Ammon's horn (tissue), 1 donor: ENCODE measurements around the gene DCLRE1C.
A peak's percentile ranks its signal among the peaks of the same experiment; 100 is the strongest.
"Not testable (repeated sequence)": the region's sequence is repeated elsewhere in the genome, so short reads cannot be mapped to it uniquely, and the experiment has no call there.

Experiments
- DNase-seq: peaks from one replicate; pipeline ENCODE4 v3.0.0-alpha.2; 2016; ENCODE audit warnings: low spot score

Gene DCLRE1C

GRCh38 chr10:14945108-14945507 is 8.8 kb downstream of the DCLRE1C start:
- no peak for DNase-seq

GRCh38 chr10:14942950-14943338 is 11.0 kb downstream of the DCLRE1C start:
- DNase-seq = not testable (repeated sequence)

DNA sequence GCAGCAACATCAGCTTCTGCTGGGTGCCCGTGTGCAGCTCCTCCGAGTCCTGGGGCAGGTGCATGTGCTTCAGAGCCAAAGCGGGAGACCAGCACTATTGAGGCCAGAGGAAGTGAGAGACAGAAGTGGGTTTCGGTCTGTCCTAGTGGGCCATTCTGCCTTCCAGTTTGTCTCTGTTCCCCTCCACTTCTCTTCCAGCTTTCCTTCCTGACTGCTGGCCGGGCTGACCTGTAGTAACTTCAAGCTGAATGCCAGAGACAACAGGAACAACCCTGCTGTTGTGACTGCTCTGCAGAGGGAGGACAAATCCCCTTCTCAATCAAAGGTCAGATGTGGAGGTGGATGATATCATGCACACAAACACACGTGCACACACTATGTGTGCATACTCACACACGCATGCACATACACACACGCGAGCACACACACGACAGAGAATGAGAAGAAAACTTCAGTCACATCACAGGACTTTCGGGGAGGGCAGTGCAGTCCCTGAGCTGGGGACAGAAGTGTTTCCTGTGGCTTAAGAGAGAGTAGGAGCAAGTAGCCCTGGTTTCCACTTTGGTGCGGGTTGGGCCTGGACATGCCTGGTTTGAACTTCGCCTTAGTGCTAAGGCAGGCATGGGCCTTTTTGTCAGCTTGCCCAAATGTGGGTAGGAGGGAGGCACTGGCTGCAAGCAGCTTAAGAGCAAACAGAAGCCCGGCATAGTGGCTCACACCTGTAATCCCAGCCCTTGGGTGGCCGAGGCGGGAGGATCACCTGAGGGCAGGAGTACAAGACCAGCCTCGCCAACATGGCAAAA is 11.5 kb downstream of the DCLRE1C start:
- peak; percentile 30 for DNase-seq

GRCh38 chr10:14938971-14939370 is 14.9 kb downstream of the DCLRE1C start:
- not testable (repeated sequence) for DNase-seq

- no peak for DNase-seq
Observed at GRCh38 chr10:14936584-14936983, 17.3 kb downstream of the DCLRE1C start.

DNA sequence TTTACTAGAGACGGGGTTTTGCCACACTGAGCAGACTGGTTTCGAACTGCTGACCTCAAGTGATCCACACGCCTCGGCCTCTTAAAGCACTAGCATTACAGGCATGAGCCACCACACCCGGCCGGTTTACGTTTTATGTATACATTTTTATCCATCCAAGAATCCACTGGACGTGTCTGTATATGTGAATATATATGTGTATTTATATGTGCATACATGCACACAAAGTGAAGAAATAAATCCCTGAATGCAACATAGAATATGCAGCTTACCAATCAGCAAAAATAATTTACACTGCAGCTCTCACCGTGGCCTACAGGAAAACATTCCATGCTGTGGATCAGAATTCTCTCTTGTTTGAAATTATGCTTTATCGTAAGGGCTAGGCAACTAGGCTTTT is 23.3 kb downstream of the DCLRE1C start:
- DNase-seq = no peak

DNA sequence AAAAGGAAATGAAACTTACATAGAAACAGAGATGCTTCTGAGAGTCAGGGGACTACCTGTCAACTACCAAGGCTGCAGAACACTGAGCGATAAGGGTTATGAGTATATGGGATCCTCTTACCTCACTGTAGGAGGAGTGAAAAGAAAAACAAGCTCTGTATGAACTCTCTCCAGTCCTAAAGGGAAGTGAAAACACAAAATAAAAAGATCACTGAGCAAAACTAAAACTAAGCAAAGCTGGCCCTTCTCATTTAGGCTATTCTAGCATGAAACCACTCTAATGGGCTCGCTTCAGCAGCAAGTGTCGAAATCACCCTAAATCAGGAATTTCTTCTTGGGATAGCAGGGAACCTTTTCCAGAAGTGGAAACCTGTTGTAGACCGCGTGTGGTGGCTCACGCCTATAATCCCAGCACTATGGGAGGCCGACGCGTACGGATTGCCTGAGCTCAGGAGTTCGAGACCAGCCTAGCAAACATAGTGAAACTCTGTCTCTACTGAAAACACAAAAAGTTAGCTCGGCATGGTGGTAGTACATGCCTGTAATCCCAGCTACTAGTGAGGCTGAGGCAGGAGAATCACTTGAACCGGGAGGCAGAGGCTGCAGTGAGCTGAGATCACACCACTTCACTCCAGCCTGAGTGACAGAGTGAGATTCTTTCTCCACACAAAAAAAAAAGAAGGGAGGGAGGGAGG is 27.0 kb downstream of the DCLRE1C start:
- DNase-seq = no peak

DNA sequence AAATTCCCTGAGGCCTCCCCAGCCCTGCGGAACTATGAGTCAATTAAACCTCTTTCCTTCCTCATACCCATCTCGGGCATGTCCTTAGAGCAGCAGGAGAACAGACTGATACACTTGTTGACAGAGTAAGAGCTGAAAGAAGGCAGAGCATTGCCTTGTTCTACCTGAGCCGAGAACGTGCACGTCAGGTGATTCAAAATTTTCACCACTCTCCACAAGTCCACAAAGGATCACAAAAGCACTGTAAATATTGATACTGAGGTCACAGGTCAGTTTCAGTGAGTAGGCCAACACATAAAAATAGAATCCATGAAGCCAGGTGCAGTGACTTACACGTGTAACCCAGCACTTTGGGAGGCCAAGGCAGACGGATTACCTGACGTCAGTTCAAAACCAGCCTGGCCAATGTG is 27.8 kb downstream of the DCLRE1C start:
- DNase-seq = no peak

GRCh38 chr10:14925268-14925667 is 28.6 kb downstream of the DCLRE1C start:
- DNase-seq = no peak

GRCh38 chr10:14924013-14924412 is 29.9 kb downstream of the DCLRE1C start:
- DNase-seq = no peak

DNA sequence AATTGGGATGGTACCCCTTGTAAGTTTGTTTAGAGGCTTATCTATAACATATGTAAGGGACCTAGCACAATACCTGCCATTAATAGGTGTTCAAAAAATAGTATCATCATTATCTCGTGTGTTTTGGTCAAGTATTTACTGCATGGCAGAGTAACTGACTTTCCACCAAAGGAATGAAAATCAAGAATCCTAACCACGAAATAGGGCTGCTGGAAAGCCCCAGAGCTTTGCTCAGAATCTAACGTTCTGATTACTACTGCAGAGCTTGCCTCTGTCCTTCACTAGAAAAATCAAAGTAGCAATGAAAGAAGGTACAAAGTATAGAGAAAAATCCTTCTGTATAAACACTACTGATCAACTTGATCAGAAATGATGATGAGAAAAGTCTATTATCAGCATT is 34.9 kb downstream of the DCLRE1C start:
- DNase-seq = no peak

- no peak for DNase-seq
Observed at GRCh38 chr10:14917827-14918226, 36.1 kb downstream of the DCLRE1C start.

- no peak for DNase-seq
Observed at GRCh38 chr10:14916600-14916999, 37.3 kb downstream of the DCLRE1C start.

DNA sequence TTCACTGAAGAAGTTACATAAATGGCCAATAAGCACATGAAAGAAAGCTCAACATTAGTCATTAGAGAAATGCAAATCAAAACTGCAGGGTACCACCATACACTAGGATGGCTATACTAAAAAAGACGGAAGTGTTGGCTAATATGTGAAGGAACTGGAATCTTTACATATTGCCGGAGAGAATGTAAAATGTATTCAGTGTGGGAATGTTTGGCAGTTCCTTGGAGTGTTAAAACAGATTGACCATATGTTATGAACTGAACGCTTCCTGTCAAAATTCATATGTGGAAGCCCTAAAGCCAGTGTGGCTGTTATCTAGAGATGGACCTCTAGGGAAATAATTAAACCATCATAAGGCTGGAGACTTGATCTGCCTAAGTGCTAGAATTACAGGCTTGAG is 42.1 kb downstream of the DCLRE1C start:
- DNase-seq = no peak

GRCh38 chr10:14910953-14911352 is 42.9 kb downstream of the DCLRE1C start:
- DNase-seq = no peak

DNA sequence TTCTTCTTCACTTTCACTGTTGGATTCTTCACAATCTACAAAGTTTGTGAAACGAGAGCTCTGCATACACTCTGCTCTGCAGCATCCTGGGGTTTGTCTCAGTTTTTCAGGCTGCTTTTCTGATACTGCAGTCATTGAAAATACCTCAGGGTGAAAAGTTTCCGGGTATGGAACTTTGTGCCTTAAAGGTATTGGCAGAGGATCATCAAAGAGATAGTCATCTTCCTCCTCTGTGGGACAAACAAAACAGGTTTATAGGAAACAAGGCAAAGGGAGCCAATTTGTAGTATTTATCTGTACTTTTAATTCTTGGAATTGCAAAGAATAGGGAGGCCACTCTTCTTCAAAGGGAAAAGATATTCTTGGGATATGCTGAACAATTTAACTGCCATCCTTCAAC is 44.8 kb downstream of the DCLRE1C start:
- DNase-seq = no peak

GRCh38 chr10:14907591-14907990 is 46.3 kb downstream of the DCLRE1C start:
- not testable (repeated sequence) for DNase-seq

DNA sequence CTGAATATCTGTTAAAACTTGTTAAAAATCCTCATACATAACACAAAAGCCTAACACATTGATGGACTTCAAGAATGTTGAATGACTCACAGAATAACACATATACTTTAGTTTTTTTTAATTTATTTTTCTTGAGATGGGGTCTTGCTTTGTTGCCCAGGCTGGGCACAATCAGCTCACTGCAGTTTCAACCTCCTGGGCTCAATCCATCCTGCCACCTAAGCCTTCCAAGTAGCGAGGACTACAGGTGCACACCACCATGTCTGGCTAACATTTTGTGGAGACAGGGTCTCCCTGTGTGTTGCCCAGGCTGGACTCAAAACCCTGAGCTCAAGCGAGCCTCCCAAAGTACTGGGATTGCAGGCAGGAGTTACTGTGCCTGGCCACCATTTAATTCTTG is 47.1 kb downstream of the DCLRE1C start:
- DNase-seq = no peak

- no peak for DNase-seq
Observed at GRCh38 chr10:14905890-14906289, 48.0 kb downstream of the DCLRE1C start.

DNA sequence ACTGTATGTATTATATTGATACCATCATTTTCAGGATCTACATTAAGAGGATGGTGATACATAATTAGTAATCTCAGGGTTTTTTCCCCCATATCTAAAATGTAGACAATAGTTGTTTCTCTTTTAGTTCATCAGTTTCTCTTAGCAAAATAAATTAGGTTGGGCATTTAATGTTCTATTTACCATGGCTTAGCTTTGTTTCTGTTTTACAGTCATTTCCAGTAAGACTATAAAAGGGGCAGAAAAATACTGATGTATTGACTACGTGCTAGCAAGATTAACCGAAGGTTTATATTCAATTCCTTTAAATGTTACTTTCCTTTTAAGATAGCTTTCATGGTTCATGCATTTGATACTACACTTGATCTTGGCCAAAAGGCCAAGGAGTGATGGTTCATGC is 49.0 kb downstream of the DCLRE1C start:
- DNase-seq = no peak

DNA sequence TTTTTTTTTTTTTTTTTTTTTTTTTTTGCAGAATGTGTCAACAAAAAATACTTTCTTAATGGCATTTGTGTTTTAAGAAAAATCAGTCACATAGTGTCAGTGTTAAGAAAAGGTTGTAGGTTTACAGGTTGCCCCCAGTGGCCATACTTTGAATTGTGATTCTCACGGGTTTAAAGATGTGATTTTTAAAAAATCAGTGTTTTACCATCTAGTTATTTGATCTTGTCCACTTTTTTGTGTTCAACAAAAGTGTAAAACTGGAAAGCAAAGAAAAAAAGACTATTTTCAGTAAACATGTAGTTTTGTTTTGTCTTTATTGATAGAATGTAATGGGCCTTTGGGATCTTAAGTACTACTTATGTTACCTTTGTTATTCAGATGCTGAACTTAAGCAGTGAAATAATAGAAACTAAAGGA is 49.6 kb downstream of the DCLRE1C start:
- no peak for DNase-seq

DNA sequence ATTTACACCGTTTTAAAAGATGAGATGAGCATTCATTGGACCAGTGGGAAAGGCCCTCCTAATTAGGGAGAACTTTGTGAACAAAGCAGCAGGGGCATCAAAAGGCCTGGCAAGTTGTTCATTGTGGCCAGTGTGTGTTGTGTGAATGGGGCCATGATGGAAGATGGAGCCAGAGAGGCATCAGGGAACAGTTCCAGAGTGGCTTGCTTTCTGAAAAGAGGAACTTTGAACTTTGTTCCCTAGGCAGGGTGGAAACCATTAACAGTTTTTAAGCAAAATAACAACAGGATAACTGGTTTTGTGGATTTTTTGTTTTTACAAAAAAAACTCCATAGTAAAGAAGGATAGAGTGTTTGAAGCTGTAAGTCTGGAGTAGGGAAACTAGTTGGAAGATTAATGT is 62.7 kb downstream of the DCLRE1C start:
- DNase-seq = no peak

DNA sequence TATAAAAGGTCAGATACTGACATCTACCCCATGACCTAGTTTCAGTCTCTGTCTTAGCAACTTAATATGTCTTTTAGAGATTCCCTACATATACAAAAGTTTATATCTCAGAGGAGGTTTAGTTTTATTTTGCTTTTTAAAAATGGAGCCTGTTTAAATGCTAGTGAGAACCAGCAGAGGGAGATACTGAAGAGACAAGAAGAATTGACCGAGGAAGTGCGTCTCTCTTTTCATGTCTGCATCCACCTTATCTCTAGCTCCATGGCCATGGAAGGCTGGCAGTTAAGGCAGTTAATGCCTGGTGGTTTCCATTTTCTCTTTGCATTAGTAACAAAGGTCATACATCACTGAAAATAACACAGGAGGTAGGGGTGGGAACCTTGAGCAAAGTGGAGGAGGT is 64.6 kb downstream of the DCLRE1C start:
- no peak for DNase-seq

- no peak for DNase-seq
Observed at GRCh38 chr10:14884082-14884481, 69.8 kb downstream of the DCLRE1C start.
